Adrenal gland (tissue), 12 donors: ENCODE data around the gene LIPA. TPM values are rescaled to one million over a fixed set of nuclear protein-coding genes. Genes with fewer than 3 reads are reported as not detected.
"Not testable (repeated sequence)": the region's sequence is repeated elsewhere in the genome, so short reads cannot be mapped to it uniquely, and the experiment has no call there.

Experiments used
- DNase-seq, 7 donors: peaks; one replicate each; pipeline ENCODE4 v3.0.0-alpha.2; 2019 to 2020
- H3K27ac ChIP-seq, 5 donors: fragments of 200-600 bp; sonication (generic) in 4 of 5; 1 replicate in 3 of 5; 2 replicates in 2 of 5; pipeline versions ENCODE4 v1.5.1 to v1.8.0; 2016 to 2020; ENCODE audit warnings: mild to moderate bottlenecking in 1 of 5
- H3K27me3 ChIP-seq: fragments of 200-600 bp; 2 replicates; pipeline ENCODE4 v1.8.0; 2021
- H3K36me3 ChIP-seq, 2 donors: fragments of 200-600 bp; replicated peaks in 1 of 2; 1 replicate in 1 of 2; 2 replicates in 1 of 2; pipeline versions ENCODE4 v1.5.1 to v1.8.0; 2018 to 2022
- H3K4me1 ChIP-seq, 2 donors: fragments of 200-600 bp; replicated peaks in 1 of 2; 1 replicate in 1 of 2; 2 replicates in 1 of 2; pipeline versions ENCODE4 v1.5.1 to v1.8.0; 2018 to 2021
- H3K4me3 ChIP-seq, 4 donors: fragments of 200-600 bp; sonication (generic) in 3 of 4; one replicate each; pipeline ENCODE4 v1.5.1; 2016 to 2018
- H3K9me3 ChIP-seq, 3 donors: fragments of 200-600 bp; sonication (generic) in 1 of 3; replicated peaks in 1 of 3; 1 replicate in 2 of 3; 2 replicates in 1 of 3; pipeline versions ENCODE4 v1.5.1 to v1.8.0; 2016 to 2021
- CTCF ChIP-seq, 6 experiments: fragments of 450-650 bp in 4 of 6; fragments of 200-600 bp in 2 of 6; sonication (generic) in 1 of 6; IDR thresholded peaks; 1 replicate in 5 of 6; 2 replicates in 1 of 6; pipeline versions ENCODE4 v1.5.1 to v1.8.0; 2016 to 2021; ENCODE audit warnings: antibody characterized with exemption in 6 of 6, mild to moderate bottlenecking in 2 of 6, moderate library complexity in 1 of 6
- POLR2A ChIP-seq, 2 donors: fragments of 450-650 bp; IDR thresholded peaks; one replicate each; pipeline ENCODE4 v1.6.1; 2017; ENCODE audit warnings: antibody characterized with exemption in 2 of 2, mild to moderate bottlenecking in 2 of 2, moderate library complexity in 1 of 2
- WGBS, 4 donors: extraction: QIAGEN DNeasy Blood & Tissue Kit in 2 of 4; methylation state at CpG; one replicate each; pipeline versions ENCODE4 v1.1.5 to v1.1.7; 2013 to 2017; 5-methylcytosine and 5-hydroxymethylcytosine counted together
- intact Hi-C, 2 donors: fragments of 100-400 bp; cut with DNase I; formaldehyde crosslinking; loops; one replicate each; pipeline versions ENCODE4 v1.14.1 to v1.15.0; 2022 to 2023
- polyA plus RNA-seq, 3 donors: library from polyadenylated mRNA; stranded (reverse); fragments of 200-250 nt in 2 of 3; fragments of 350-450 nt in 1 of 3; fragmentation: Illumina TruSeq in 1 of 3; extraction: RNeasy Lipid Tissue Mini Kit (QIAGEN cat#74804) in 1 of 3; gene quantifications; one replicate each; pipeline ENCODE4 v1.2.3, GENCODE V29; 2013 to 2014
- total RNA-seq, 9 donors: library from RNA; depleted of rRNA in 4 of 9; stranded (reverse); fragments of >200 nt in 4 of 9; fragments of 120-200 nt in 1 of 9; fragmentation: NEBNext Ultra II Directional in 1 of 9; extraction: Animal tissue kit (Norgen Biotek cat#: 25700) in 1 of 9; gene quantifications; one replicate each; pipeline versions ENCODE4 v1.1.0 to v1.2.4, GENCODE V29; 2013 to 2023
- donor health status: healthy with polysubstance abuse.
- donor health status: Bipolar disorder and iron deficiency.
- donor health status: DM: yes; HTN: yes; CAD: no.
- donor health status: DM: no; HTN: no; CAD: no.
- donor health status: DM: no; HTN: no; CAD: no.
- donor health status: DM: yes; HTN: yes; CAD: no.

The LIPA gene
- total and polyA plus RNA-seq, 12 donors: 15.9 to 202 (median 109) TPM

GRCh38 chr10:89202033-89202425 lies 49.5 kb downstream of the LIPA start:
- Histone ChIP-seq H3K27ac (no peak overlapping the region), H3K36me3 (no peaks in the 10 kb centered on the region), H3K9me3 (no peaks in the 10 kb centered on the region), H3K4me1 (peaks cover 0 to 16% of the 10 kb centered on the region in 2 donors), H3K4me3 (no peak overlapping the region), H3K27me3 (peaks cover 19% of the 10 kb centered on the region)
- DNase-seq: no peak
- TF ChIP-seq CTCF (IDR thresholded peaks at IDR 0.05): no peak
- 64 to 94% (median 92%) methylated on average over 2 of the region's 2 CpGs for WGBS, 4 donors
- intact Hi-C loops: loop anchor here in 1 of 2 donors (10.0 kb wide), 1 partner anchor 97 kb away; no protein-coding TSS in a partner anchor

GRCh38 chr10:89201345-89202032 lies 50.1 kb downstream of the LIPA start:
- no peak overlapping the region for H3K4me3 ChIP-seq
- WGBS, 4 donors: 60 to 73% (median 69%) methylated on average over 7 of the region's 7 CpGs
- H3K9me3 ChIP-seq: no peaks in the 10 kb centered on the region
- peaks cover 0 to 10% of the 10 kb centered on the region in 2 donors for H3K4me1 ChIP-seq
- no peak for DNase-seq
- H3K27ac ChIP-seq: no peak overlapping the region
- H3K27me3 ChIP-seq: peaks cover 14% of the 10 kb centered on the region
- intact Hi-C loops: loop anchor here in 1 of 2 donors (10.0 kb wide), 1 partner anchor 97 kb away; no protein-coding TSS in a partner anchor
- H3K36me3 ChIP-seq: no peaks in the 10 kb centered on the region
- TF ChIP-seq POLR2A (IDR thresholded peaks at IDR 0.05): no peak

DNA sequence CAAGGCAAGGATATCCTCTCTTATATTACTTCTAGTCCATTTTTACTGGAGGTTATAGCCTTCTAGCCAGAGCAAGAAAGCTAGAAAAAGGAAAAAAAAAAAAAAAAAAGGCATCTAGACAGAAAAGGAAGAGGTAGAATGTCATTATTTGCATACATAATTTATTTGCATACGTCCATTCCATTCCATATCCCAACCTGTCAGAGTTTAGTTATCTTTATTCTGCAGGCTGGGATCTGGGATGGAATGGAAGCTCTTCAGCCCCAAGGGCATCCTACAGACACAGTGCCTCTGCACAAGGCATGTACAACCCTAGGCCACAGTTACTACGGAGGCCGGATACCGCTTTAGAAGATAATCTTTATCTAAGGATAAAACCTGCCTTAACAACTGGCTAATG lies 54.1 kb downstream of the LIPA start:
- no peak for DNase-seq
- no peaks in the 10 kb centered on the region for H3K27me3 ChIP-seq
- H3K9me3 ChIP-seq: no peaks in the 10 kb centered on the region
- peaks cover 0 to 7% of the 10 kb centered on the region in 2 donors for H3K4me1 ChIP-seq
- intact Hi-C loops: no loop called here
- WGBS, 4 donors: 79 to 95% (median 89%) methylated on average over 4 of the region's 4 CpGs
- no peak overlapping the region for H3K4me3 ChIP-seq
- H3K36me3 ChIP-seq: no peaks in the 10 kb centered on the region
- no peak overlapping the region for H3K27ac ChIP-seq
- no peak for TF ChIP-seq POLR2A (IDR thresholded peaks at IDR 0.05)
- TF ChIP-seq CTCF (IDR thresholded peaks at IDR 0.05): no peak

DNA sequence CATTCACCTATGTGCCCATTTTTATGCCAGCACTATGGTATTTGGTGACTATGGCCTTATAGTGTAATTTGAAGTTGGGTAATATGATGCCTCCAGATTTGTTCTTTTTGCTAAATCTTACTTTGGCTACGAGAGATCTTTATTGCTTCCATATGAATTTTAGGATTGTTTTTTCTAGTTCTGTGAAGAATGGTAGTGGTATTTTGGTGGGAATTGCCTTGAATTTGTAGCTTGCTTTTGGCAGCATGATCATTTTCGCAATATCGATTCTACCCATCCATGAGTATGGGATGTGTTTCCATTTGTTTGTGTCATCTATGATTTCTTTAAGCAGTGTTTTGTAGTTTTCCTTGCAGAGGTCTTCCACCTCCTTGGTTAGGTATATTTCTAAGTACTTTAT lies 60.3 kb downstream of the LIPA start:
- H3K27ac ChIP-seq, H3K4me3 ChIP-seq, H3K27me3 ChIP-seq, H3K9me3 ChIP-seq, intact Hi-C loops, H3K36me3 ChIP-seq, DNase-seq, H3K4me1 ChIP-seq: not testable (repeated sequence)
- WGBS, 4 donors: 90 to 93% (median 92%) methylated on average over 3 of the region's 3 CpGs

- Histone ChIP-seq H3K4me3 (no peak overlapping the region), H3K36me3 (no peaks in the 10 kb centered on the region), H3K27ac (no peak overlapping the region), H3K4me1 (no peaks in the 10 kb centered on the region), H3K9me3 (no peaks in the 10 kb centered on the region), H3K27me3 (no peaks in the 10 kb centered on the region)
- WGBS, 4 donors: 72 to 85% (median 81%) methylated on average over 2 of the region's 2 CpGs
- TF ChIP-seq POLR2A (IDR thresholded peaks at IDR 0.05) (no peak), CTCF (IDR thresholded peaks at IDR 0.05) (no peak)
- intact Hi-C loops: no loop called here
- no peak for DNase-seq
Observed at GRCh38 chr10:89189211-89189734, 62.3 kb downstream of the LIPA start.
